ENCODE data around the gene CAMTA2. TPM values are rescaled to one million over a fixed set of nuclear protein-coding genes. Genes with fewer than 3 reads are reported as not detected.

CAMTA2 gene
- total RNA-seq, 1 donor from 2014 or later, result 43.1 TPM

- H3K4me3 Mint-ChIP-seq (ENCODE audit: unreplicated experiment), result no peak overlapping the region
- Histone ChIP-seq H3K9ac (ENCODE audit: low read length) (no peak overlapping the region), H3K4me1 (ENCODE audit: insufficient read depth, low read length) (no peaks in the 10 kb centered on the region), H3K27ac (ENCODE audit: low read depth, low read length) (no peak overlapping the region), H3K4me3 (ENCODE audit: insufficient read depth, low read depth, low read length) (no peak overlapping the region), H3K36me3 (ENCODE audit: insufficient read depth, low read length) (no peaks in the 10 kb centered on the region), H3K4me2 (ENCODE audit: low read length) (no peak overlapping the region), H4K20me1 (ENCODE audit: insufficient read depth, low read length) (no peaks in the 10 kb centered on the region), H3K79me2 (ENCODE audit: insufficient read depth, low read length) (no peaks in the 10 kb centered on the region), H2AFZ (ENCODE audit: low read depth, low read length) (no peak overlapping the region), H3K9me3 (ENCODE audit: insufficient read depth, low read depth, low read length) (no peaks in the 10 kb centered on the region), H3K27me3 (ENCODE audit: insufficient read depth, low read length) (no peaks in the 10 kb centered on the region)
- H3K27ac Mint-ChIP-seq (ENCODE audit: unreplicated experiment), result peak overlapping the region; percentile 58
- H3K9me3 Mint-ChIP-seq (ENCODE audit: unreplicated experiment), result no peaks in the 10 kb centered on the region
- H3K27me3 Mint-ChIP-seq (ENCODE audit: low read depth, unreplicated experiment), result peaks cover 17% of the 10 kb centered on the region
- no peaks in the 10 kb centered on the region for H3K4me1 Mint-ChIP-seq (ENCODE audit: low read depth, unreplicated experiment)
- FAIRE-seq (no peak), DNase-seq (ENCODE audit: low read depth) (no peak)
- no peaks in the 10 kb centered on the region for H3K36me3 Mint-ChIP-seq (ENCODE audit: low read depth, unreplicated experiment)
- no peak for TF ChIP-seq EZH2 (IDR thresholded peaks at IDR 0.05; ENCODE audit: insufficient read depth, low read length)
- TF ChIP-seq CTCF (IDR thresholded peaks at IDR 0.05; ENCODE audit: insufficient read depth, low read depth, low read length), result no peak
Measured at GRCh38 chr17:5034651-5035050, 47.2 kb upstream of the CAMTA2 start.

- H3K9me3 ChIP-seq (ENCODE audit: insufficient read depth, low read depth, low read length), result no peaks in the 10 kb centered on the region
- Mint-ChIP-seq H3K27ac (ENCODE audit: unreplicated experiment) (peak overlapping the region; percentile 58), H3K9me3 (ENCODE audit: unreplicated experiment) (no peaks in the 10 kb centered on the region), H3K27me3 (ENCODE audit: low read depth, unreplicated experiment) (peaks cover 15% of the 10 kb centered on the region), H3K4me1 (ENCODE audit: low read depth, unreplicated experiment) (no peaks in the 10 kb centered on the region), H3K4me3 (ENCODE audit: unreplicated experiment) (no peak overlapping the region), H3K36me3 (ENCODE audit: low read depth, unreplicated experiment) (no peaks in the 10 kb centered on the region)
- FAIRE-seq (no peak), DNase-seq (ENCODE audit: low read depth) (no peak)
- H3K27me3 ChIP-seq (ENCODE audit: insufficient read depth, low read length), result no peaks in the 10 kb centered on the region
- H2AFZ ChIP-seq (ENCODE audit: low read depth, low read length), result no peak overlapping the region
- H3K79me2 ChIP-seq (ENCODE audit: insufficient read depth, low read length), result no peaks in the 10 kb centered on the region
- no peak overlapping the region for H3K9ac ChIP-seq (ENCODE audit: low read length)
- TF ChIP-seq CTCF (IDR thresholded peaks at IDR 0.05; ENCODE audit: insufficient read depth, low read depth, low read length) (no peak), EZH2 (IDR thresholded peaks at IDR 0.05; ENCODE audit: insufficient read depth, low read length) (no peak)
- H3K4me1 ChIP-seq (ENCODE audit: insufficient read depth, low read length), result no peaks in the 10 kb centered on the region
- no peak overlapping the region for H3K4me2 ChIP-seq (ENCODE audit: low read length)
- H4K20me1 ChIP-seq (ENCODE audit: insufficient read depth, low read length), result no peaks in the 10 kb centered on the region
- H3K4me3 ChIP-seq (ENCODE audit: insufficient read depth, low read depth, low read length), result no peak overlapping the region
- no peaks in the 10 kb centered on the region for H3K36me3 ChIP-seq (ENCODE audit: insufficient read depth, low read length)
- H3K27ac ChIP-seq (ENCODE audit: low read depth, low read length), result no peak overlapping the region
Measured at GRCh38 chr17:5034063-5034462, 46.6 kb upstream of the CAMTA2 start.

DNA sequence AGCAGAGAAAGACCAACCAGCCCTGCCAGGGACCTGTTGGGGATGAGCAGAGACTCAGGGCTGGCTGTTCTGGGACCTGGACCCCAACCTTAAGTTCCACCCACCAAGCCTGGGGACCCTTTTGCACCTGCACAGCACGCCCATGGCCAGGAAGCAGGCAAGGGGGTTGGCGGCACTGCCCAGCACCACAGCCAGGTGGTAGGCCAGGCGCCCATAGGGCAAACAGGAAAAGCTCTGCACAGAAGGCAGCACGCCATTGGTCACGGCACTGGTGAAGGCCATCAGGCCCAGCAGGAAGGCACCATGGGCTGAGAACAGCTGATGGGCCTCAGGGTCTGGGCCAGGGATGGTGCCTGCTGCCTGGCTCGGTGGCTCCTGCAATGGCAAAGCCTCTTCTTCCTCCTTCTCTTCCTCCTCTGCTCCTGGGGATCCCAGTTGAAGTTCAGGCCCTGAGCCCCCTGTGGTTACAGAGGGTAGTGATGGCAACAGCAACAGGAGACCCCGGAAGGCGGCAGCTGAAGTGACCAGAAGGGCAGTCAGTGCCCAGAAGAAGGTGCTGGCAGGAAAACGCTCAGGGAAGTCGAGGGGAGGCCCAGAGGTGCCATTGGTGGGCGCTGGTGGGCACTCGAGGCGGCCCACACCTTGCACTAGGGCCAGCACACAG, 46.0 kb upstream of the CAMTA2 start:
- TF ChIP-seq CTCF (IDR thresholded peaks at IDR 0.05; ENCODE audit: insufficient read depth, low read depth, low read length), result no peak
- TF ChIP-seq EZH2 (IDR thresholded peaks at IDR 0.05; ENCODE audit: insufficient read depth, low read length), result no peak
- Mint-ChIP-seq H3K4me3 (ENCODE audit: unreplicated experiment) (no peak overlapping the region), H3K27me3 (ENCODE audit: low read depth, unreplicated experiment) (peaks cover 15% of the 10 kb centered on the region), H3K27ac (ENCODE audit: unreplicated experiment) (no peak overlapping the region), H3K4me1 (ENCODE audit: low read depth, unreplicated experiment) (no peaks in the 10 kb centered on the region), H3K9me3 (ENCODE audit: unreplicated experiment) (no peaks in the 10 kb centered on the region), H3K36me3 (ENCODE audit: low read depth, unreplicated experiment) (no peaks in the 10 kb centered on the region)
- H3K36me3 ChIP-seq (ENCODE audit: insufficient read depth, low read length), result no peaks in the 10 kb centered on the region
- H3K4me1 ChIP-seq (ENCODE audit: insufficient read depth, low read length), result no peaks in the 10 kb centered on the region
- no peak overlapping the region for H3K9ac ChIP-seq (ENCODE audit: low read length)
- no peak overlapping the region for H3K4me3 ChIP-seq (ENCODE audit: insufficient read depth, low read depth, low read length)
- no peak overlapping the region for H2AFZ ChIP-seq (ENCODE audit: low read depth, low read length)
- no peak overlapping the region for H3K27ac ChIP-seq (ENCODE audit: low read depth, low read length)
- no peak for FAIRE-seq
- no peak overlapping the region for H3K4me2 ChIP-seq (ENCODE audit: low read length)
- no peaks in the 10 kb centered on the region for H4K20me1 ChIP-seq (ENCODE audit: insufficient read depth, low read length)
- no peaks in the 10 kb centered on the region for H3K27me3 ChIP-seq (ENCODE audit: insufficient read depth, low read length)
- no peaks in the 10 kb centered on the region for H3K79me2 ChIP-seq (ENCODE audit: insufficient read depth, low read length)
- DNase-seq (ENCODE audit: low read depth), result no peak
- H3K9me3 ChIP-seq (ENCODE audit: insufficient read depth, low read depth, low read length), result no peaks in the 10 kb centered on the region
